Loucy (cell line): ENCODE data around the gene RPL27.

Source experiments
- CTCF ChIP-seq: fragments of 200-600 bp; sonication (generic); conservative IDR thresholded peaks from 2 replicates; pipeline ENCODE4 v1.5.1; 2014; ENCODE audit warnings: mild to moderate bottlenecking, antibody characterized with exemption, low read length
- EZH2phosphoT487 ChIP-seq: fragments of 200-600 bp; IDR thresholded peaks from 2 replicates; pipeline ENCODE4 v1.6.1; 2018; ENCODE audit warnings: antibody characterized with exemption, mild to moderate bottlenecking, moderate library complexity, borderline replicate concordance

- TF ChIP-seq CTCF: no peak
- no peak for TF ChIP-seq EZH2phosphoT487
These were observed 21.2 kb downstream of the RPL27 start for GRCh38 chr17:43019418-43019817.
